PC-9 (cell line): ENCODE measurements around the gene ROGDI. TPM values are rescaled to one million over a fixed set of nuclear protein-coding genes. Genes with fewer than 3 reads are reported as not detected.

Source experiments
- BruUV-seq: library from RNA; stranded (reverse); fragments of 400-500 nt; replicated peaks from 2 replicates; lab custom pipeline; 2021; lab: Mats Ljungman, UMichigan
- CTCF ChIA-PET: fragments of 300-600 bp; sonication (Branson Sonifier 250); formaldehyde crosslinking; loops from one replicate; lab custom pipeline; 2022; ENCODE audit warnings: antibody characterized with exemption; lab: Charles Lee
- POLR2A ChIA-PET: fragments of 300-600 bp; sonication (Branson Sonifier 250); formaldehyde crosslinking; loops from one replicate; lab custom pipeline; 2022; ENCODE audit warnings: antibody characterized with exemption; ENCODE audit not compliant: unreplicated experiment; lab: Charles Lee
- DNase-seq, 2 experiments: peaks; one replicate each; pipeline versions ENCODE4 v3.0.0 to v3.0.0-alpha.2; 2015 to 2022; ENCODE audit warnings: mixed read lengths in 1 of 2
- H2AFZ ChIP-seq: fragments of 200-600 bp; sonication (generic); 2 replicates; pipeline ENCODE4 v1.8.1; 2017; ENCODE audit warnings: antibody characterized with exemption
- H3F3A ChIP-seq: fragments of 200-600 bp; sonication (generic); 2 replicates; pipeline ENCODE4 v1.8.1; 2017; ENCODE audit warnings: antibody characterized with exemption, mild to moderate bottlenecking, low read depth; ENCODE audit not compliant: insufficient read depth
- H3K27ac ChIP-seq: fragments of 200-600 bp; sonication (generic); 2 replicates; pipeline ENCODE4 v1.6.1; 2016; ENCODE audit warnings: mixed run types
- H3K27me3 ChIP-seq: fragments of 200-600 bp; sonication (generic); 2 replicates; pipeline ENCODE4 v1.6.1; 2016; ENCODE audit warnings: low read depth, mixed run types; ENCODE audit not compliant: insufficient read depth
- H3K36me3 ChIP-seq: fragments of 200-600 bp; sonication (generic); 2 replicates; pipeline ENCODE4 v1.6.1; 2016; ENCODE audit warnings: low read depth, mixed run types
- H3K4me1 ChIP-seq: fragments of 200-600 bp; sonication (generic); replicated peaks from 2 replicates; pipeline ENCODE4 v1.6.1; 2016; ENCODE audit warnings: mixed run types; ENCODE audit not compliant: insufficient read depth
- H3K4me2 ChIP-seq: fragments of 200-600 bp; sonication (generic); 2 replicates; pipeline ENCODE4 v1.6.1; 2017; ENCODE audit warnings: mixed run types
- H3K4me3 ChIP-seq: fragments of 200-600 bp; sonication (generic); 2 replicates; pipeline ENCODE4 v1.6.1; 2016; ENCODE audit warnings: mixed run types
- H3K79me2 ChIP-seq: fragments of 200-600 bp; sonication (generic); 2 replicates; pipeline ENCODE4 v1.6.1; 2017; ENCODE audit warnings: low read depth, mixed run types
- H3K9me2 ChIP-seq: fragments of 200-600 bp; sonication (generic); 2 replicates; pipeline ENCODE4 v1.8.1; 2017; ENCODE audit warnings: mild to moderate bottlenecking; ENCODE audit not compliant: insufficient read depth
- H3K9me3 ChIP-seq: fragments of 200-600 bp; sonication (generic); 2 replicates; pipeline ENCODE4 v1.8.1; 2016; ENCODE audit warnings: low read depth; ENCODE audit not compliant: insufficient read depth
- H4K20me1 ChIP-seq: fragments of 200-600 bp; sonication (generic); 2 replicates; pipeline ENCODE4 v1.8.1; 2017; ENCODE audit not compliant: insufficient read depth
- CTCF ChIP-seq: fragments of 200-600 bp; sonication (generic); conservative IDR thresholded peaks from 2 replicates; pipeline ENCODE4 v1.6.1; 2017; ENCODE audit warnings: mixed run types, antibody characterized with exemption, mild to moderate bottlenecking, moderate library complexity
- EZH2 ChIP-seq: fragments of 200-600 bp; sonication (generic); IDR thresholded peaks from 2 replicates; pipeline ENCODE4 v1.8.0; 2017; ENCODE audit warnings: antibody characterized with exemption, low read depth
- intact Hi-C: fragments of 100-400 bp; cut with micrococcal nuclease; formaldehyde crosslinking; loops from one replicate; pipeline ENCODE4 v1.10.0; 2022; ENCODE audit not compliant: unreplicated experiment
- total RNA-seq: library from RNA; stranded (reverse); gene quantifications from 2 replicates; pipeline ENCODE4 v1.2.3, GENCODE V29; 2021

ROGDI gene
- total RNA-seq, 1 experiment from 2014 or later, result 40.8 TPM

- peaks cover 44% of the 10 kb centered on the region for H3K36me3 ChIP-seq
- peaks cover 13% of the 10 kb centered on the region for H4K20me1 ChIP-seq
- ChIA-PET CTCF (no interaction called here), POLR2A (no interaction called here)
- no peaks in the 10 kb centered on the region for H3K4me1 ChIP-seq
- intact Hi-C loops, result no loop called here
- no peak for DNase-seq
- H3K9me3 ChIP-seq, result no peaks in the 10 kb centered on the region
- no peak overlapping the region for H3K27ac ChIP-seq
- BruUV-seq, result no TSS peak
- no peak overlapping the region for H3K4me3 ChIP-seq
- H2AFZ ChIP-seq, result no peak overlapping the region
- H3K27me3 ChIP-seq, result no peaks in the 10 kb centered on the region
- no peaks in the 10 kb centered on the region for H3K9me2 ChIP-seq
- TF ChIP-seq CTCF (no peak), EZH2 (no peak)
- H3F3A ChIP-seq, result peaks cover 11% of the 10 kb centered on the region; the same call in 1 of the 2 replicates
- no peaks in the 10 kb centered on the region for H3K79me2 ChIP-seq
- no peak overlapping the region for H3K4me2 ChIP-seq
Measured at GRCh38 chr16:4832698-4833343, 30.4 kb upstream of the ROGDI start.

GRCh38 chr16:4831616-4832015, 29.2 kb upstream of the ROGDI start:
- no peak for TF ChIP-seq EZH2
- Histone ChIP-seq H3K27me3 (no peaks in the 10 kb centered on the region), H3K9me3 (no peaks in the 10 kb centered on the region), H3K27ac (no peak overlapping the region), H3F3A (peaks cover under 1% of the 10 kb centered on the region; the same call in 1 of the 2 replicates), H3K79me2 (no peaks in the 10 kb centered on the region), H3K4me2 (no peak overlapping the region), H2AFZ (no peak overlapping the region), H3K9me2 (no peaks in the 10 kb centered on the region), H3K36me3 (peaks cover 36% of the 10 kb centered on the region), H3K4me1 (no peaks in the 10 kb centered on the region), H3K4me3 (no peak overlapping the region), H4K20me1 (peaks cover 13% of the 10 kb centered on the region)
- CTCF ChIA-PET, result no interaction called here
- no TSS peak for BruUV-seq
- DNase-seq, result no peak
- intact Hi-C loops, result no loop called here
- POLR2A ChIA-PET, result no interaction called here

- TF ChIP-seq CTCF, result no peak
- no peak for TF ChIP-seq EZH2
- Histone ChIP-seq H3F3A (no peaks in the 10 kb centered on the region; the same call in 1 of the 2 replicates), H3K27me3 (no peaks in the 10 kb centered on the region), H3K9me2 (no peaks in the 10 kb centered on the region), H3K36me3 (peaks cover 33% of the 10 kb centered on the region), H3K27ac (no peak overlapping the region), H3K4me3 (no peak overlapping the region), H4K20me1 (peaks cover 13% of the 10 kb centered on the region), H2AFZ (no peak overlapping the region), H3K4me1 (no peaks in the 10 kb centered on the region), H3K9me3 (no peaks in the 10 kb centered on the region), H3K4me2 (no peak overlapping the region), H3K79me2 (no peaks in the 10 kb centered on the region)
- no TSS peak for BruUV-seq
- CTCF ChIA-PET, result interaction anchor here (0.6 kb wide), 1 partner anchor 51 kb away, joined by 7 read pairs; no protein-coding TSS in a partner anchor
- POLR2A ChIA-PET, result interaction anchor here (0.6 kb wide), 1 partner anchor 28 kb away, joined by 4 read pairs; the partner anchor contains the start of gene ROGDI
- DNase-seq, result no peak
- intact Hi-C loops, result no loop called here
Measured at GRCh38 chr16:4830408-4830807, 28.0 kb upstream of the ROGDI start.
